OCI-LY7 (cell line): Measurements from ENCODE around the gene IL15RA. TPM values are rescaled to one million over a fixed set of nuclear protein-coding genes. Genes with fewer than 3 reads are reported as not detected.

Experiments used
- BruUV-seq: library from RNA; stranded (reverse); fragments of 400-500 nt; replicated peaks from 2 replicates; lab custom pipeline; 2021; lab: Mats Ljungman, UMichigan
- CTCF ChIA-PET: fragments of 300-600 bp; sonication (Branson Sonifier 250); formaldehyde crosslinking; loops from one replicate; lab custom pipeline; 2022; ENCODE audit warnings: antibody characterized with exemption; ENCODE audit not compliant: unreplicated experiment; lab: Charles Lee
- POLR2A ChIA-PET: fragments of 300-600 bp; sonication (Branson Sonifier 250); formaldehyde crosslinking; loops from one replicate; lab custom pipeline; 2022; ENCODE audit warnings: antibody characterized with exemption; lab: Charles Lee
- DNase-seq: peaks from one replicate; pipeline ENCODE4 v3.0.0-alpha.2; 2015; ENCODE audit warnings: low spot score
- H2AFZ ChIP-seq: fragments of 200-600 bp; sonication (generic), shearing (Covaris generic); 2 replicates; pipeline ENCODE4 v1.6.1; 2014; ENCODE audit warnings: mild to moderate bottlenecking, antibody characterized with exemption, low read length, moderate library complexity
- H3K27ac ChIP-seq: fragments of 200-600 bp; sonication (generic); 2 replicates; pipeline ENCODE4 v1.5.1; 2014; ENCODE audit warnings: mixed run types, low read depth, mild to moderate bottlenecking, moderate library complexity, low read length, inconsistent platforms; ENCODE audit not compliant: poor library complexity, severe bottlenecking
- H3K36me3 ChIP-seq: fragments of 200-600 bp; sonication (generic); 2 replicates; pipeline ENCODE4 v1.6.1; 2014; ENCODE audit warnings: mild to moderate bottlenecking, antibody characterized with exemption, low read length, moderate library complexity, mixed read lengths; ENCODE audit not compliant: insufficient read depth
- H3K4me1 ChIP-seq: fragments of 200-600 bp; sonication (generic); 2 replicates; pipeline ENCODE4 v1.5.1; 2014; ENCODE audit warnings: mild to moderate bottlenecking, low read length; ENCODE audit not compliant: insufficient read depth, poor library complexity, severe bottlenecking
- H3K4me2 ChIP-seq: fragments of 200-600 bp; sonication (generic); 2 replicates; pipeline ENCODE4 v1.6.1; 2014; ENCODE audit warnings: mild to moderate bottlenecking, low read length
- H3K4me3 ChIP-seq: fragments of 200-600 bp; sonication (generic); 2 replicates; pipeline ENCODE4 v1.5.1; 2014; ENCODE audit warnings: mild to moderate bottlenecking, low read depth, low read length; ENCODE audit not compliant: poor library complexity, severe bottlenecking
- H3K79me2 ChIP-seq: fragments of 200-600 bp; sonication (generic); 2 replicates; pipeline ENCODE4 v1.6.1; 2016; ENCODE audit warnings: low read depth, mild to moderate bottlenecking, low read length, moderate library complexity, mixed read lengths; ENCODE audit not compliant: insufficient read depth
- H3K9me2 ChIP-seq: fragments of 200-600 bp; sonication (generic); 2 replicates; pipeline ENCODE4 v1.6.1; 2016; ENCODE audit warnings: mild to moderate bottlenecking, low read length, mixed read lengths; ENCODE audit not compliant: insufficient read depth
- H3K9me3 ChIP-seq: fragments of 200-600 bp; sonication (generic); 2 replicates; pipeline ENCODE4 v1.6.1; 2014; ENCODE audit warnings: mild to moderate bottlenecking, mixed run types, low read length, mixed read lengths
- H4K20me1 ChIP-seq: fragments of 200-600 bp; sonication (generic); 2 replicates; pipeline ENCODE4 v1.6.1; 2014; ENCODE audit warnings: mild to moderate bottlenecking, antibody characterized with exemption, low read length, moderate library complexity, mixed read lengths; ENCODE audit not compliant: insufficient read depth
- EZH2phosphoT487 ChIP-seq: fragments of 200-600 bp; sonication (generic); IDR thresholded peaks from 2 replicates; pipeline ENCODE4 v1.6.1; 2018; ENCODE audit warnings: low read depth, borderline replicate concordance, mild to moderate bottlenecking, mixed run types, antibody characterized with exemption, low read length, moderate library complexity, mixed read lengths
- intact Hi-C: fragments of 100-400 bp; cut with micrococcal nuclease; formaldehyde crosslinking; loops from one replicate; pipeline ENCODE4 v1.10.0; 2022; ENCODE audit not compliant: unreplicated experiment
- total RNA-seq, 2 experiments: library from RNA; depleted of rRNA in 1 of 2; stranded (reverse); fragments of >200 nt in 1 of 2; shearing (Covaris generic) in 1 of 2; gene quantifications; 2 replicates each; pipeline ENCODE4 v1.2.3, GENCODE V29; 2014 to 2022
- TF ChIP-seq, protein P1 (sequence below): fragments of 200-600 bp; sonication (generic); conservative IDR thresholded peaks from 2 replicates; pipeline ENCODE4 v1.5.1; 2014; ENCODE audit warnings: mild to moderate bottlenecking, antibody characterized with exemption, low read length, moderate library complexity, mixed read lengths

IL15RA gene
- total RNA-seq, 2 experiments from 2014 or later: 5.9 to 14.5 TPM

DNA sequence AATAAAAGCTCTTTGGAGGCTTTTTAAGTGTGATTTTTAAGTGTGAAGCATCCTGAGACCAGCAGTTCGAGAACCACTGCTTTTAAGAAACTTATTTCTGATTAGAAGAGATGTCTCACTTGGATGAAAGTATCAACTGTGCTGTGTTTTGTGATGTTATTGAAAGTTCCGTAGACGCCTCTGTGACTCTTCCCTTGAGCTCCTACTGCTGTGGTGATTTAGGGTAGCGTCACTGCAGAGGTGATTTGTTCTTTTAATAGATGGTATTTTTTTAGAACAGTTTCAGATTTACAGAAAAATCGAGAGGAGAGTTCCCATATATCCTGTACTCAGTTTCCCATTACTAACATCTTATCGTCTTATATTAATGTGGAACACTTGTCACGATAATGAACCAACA is 57.8 kb downstream of the IL15RA start:
- Histone ChIP-seq H3K4me2 (no peak overlapping the region), H3K9me2 (no peaks in the 10 kb centered on the region), H2AFZ (no peak overlapping the region), H3K4me3 (no peak overlapping the region), H4K20me1 (no peaks in the 10 kb centered on the region), H3K36me3 (peaks cover 95% of the 10 kb centered on the region), H3K27ac (no peak overlapping the region), H3K4me1 (no peaks in the 10 kb centered on the region), H3K79me2 (no peaks in the 10 kb centered on the region), H3K9me3 (no peaks in the 10 kb centered on the region)
- no peak for DNase-seq
- intact Hi-C loops: no loop called here
- CTCF ChIA-PET: no interaction called here
- TF ChIP-seq EZH2phosphoT487: no peak
- TF ChIP-seq, protein P1, sequence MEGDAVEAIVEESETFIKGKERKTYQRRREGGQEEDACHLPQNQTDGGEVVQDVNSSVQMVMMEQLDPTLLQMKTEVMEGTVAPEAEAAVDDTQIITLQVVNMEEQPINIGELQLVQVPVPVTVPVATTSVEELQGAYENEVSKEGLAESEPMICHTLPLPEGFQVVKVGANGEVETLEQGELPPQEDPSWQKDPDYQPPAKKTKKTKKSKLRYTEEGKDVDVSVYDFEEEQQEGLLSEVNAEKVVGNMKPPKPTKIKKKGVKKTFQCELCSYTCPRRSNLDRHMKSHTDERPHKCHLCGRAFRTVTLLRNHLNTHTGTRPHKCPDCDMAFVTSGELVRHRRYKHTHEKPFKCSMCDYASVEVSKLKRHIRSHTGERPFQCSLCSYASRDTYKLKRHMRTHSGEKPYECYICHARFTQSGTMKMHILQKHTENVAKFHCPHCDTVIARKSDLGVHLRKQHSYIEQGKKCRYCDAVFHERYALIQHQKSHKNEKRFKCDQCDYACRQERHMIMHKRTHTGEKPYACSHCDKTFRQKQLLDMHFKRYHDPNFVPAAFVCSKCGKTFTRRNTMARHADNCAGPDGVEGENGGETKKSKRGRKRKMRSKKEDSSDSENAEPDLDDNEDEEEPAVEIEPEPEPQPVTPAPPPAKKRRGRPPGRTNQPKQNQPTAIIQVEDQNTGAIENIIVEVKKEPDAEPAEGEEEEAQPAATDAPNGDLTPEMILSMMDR: no peak
- POLR2A ChIA-PET: interaction anchor here (0.9 kb wide), 1 partner anchor 33 kb away, joined by 4 read pairs; no protein-coding TSS in a partner anchor
- BruUV-seq: no TSS peak

DNA sequence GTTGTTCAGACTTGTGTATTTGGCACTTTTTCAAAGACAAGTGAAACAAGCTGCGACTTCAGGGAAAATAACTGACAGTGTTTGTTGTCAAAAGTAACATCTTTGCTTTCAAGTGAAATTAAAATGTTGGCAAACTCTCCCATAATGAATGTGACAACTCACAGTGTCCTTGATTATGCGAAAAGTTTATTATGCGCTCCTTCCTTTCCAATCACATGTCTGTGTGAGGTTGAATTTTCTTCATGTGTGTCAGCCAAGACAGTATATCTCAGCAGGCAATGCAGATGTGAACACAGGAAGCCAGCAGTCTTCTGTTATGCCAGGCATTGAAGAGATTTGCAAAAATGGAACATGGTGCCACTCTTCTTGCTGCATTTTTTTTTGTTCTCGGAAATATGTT is 58.6 kb downstream of the IL15RA start:
- no peak for TF ChIP-seq EZH2phosphoT487
- TF ChIP-seq, protein P1: no peak
- Histone ChIP-seq H4K20me1 (no peaks in the 10 kb centered on the region), H3K9me2 (no peaks in the 10 kb centered on the region), H3K27ac (no peak overlapping the region), H3K9me3 (no peaks in the 10 kb centered on the region), H3K36me3 (peaks cover 95% of the 10 kb centered on the region), H3K4me1 (no peaks in the 10 kb centered on the region), H3K4me3 (no peak overlapping the region), H3K79me2 (no peaks in the 10 kb centered on the region), H2AFZ (no peak overlapping the region), H3K4me2 (no peak overlapping the region)
- ChIA-PET CTCF (no interaction called here), POLR2A (interaction anchor here (0.9 to 1.1 kb wide), 2 partner anchors 12 to 32 kb away, joined by 3 to 4 read pairs; no protein-coding TSS in a partner anchor)
- no peak for DNase-seq
- intact Hi-C loops: no loop called here
- BruUV-seq: no TSS peak

DNA sequence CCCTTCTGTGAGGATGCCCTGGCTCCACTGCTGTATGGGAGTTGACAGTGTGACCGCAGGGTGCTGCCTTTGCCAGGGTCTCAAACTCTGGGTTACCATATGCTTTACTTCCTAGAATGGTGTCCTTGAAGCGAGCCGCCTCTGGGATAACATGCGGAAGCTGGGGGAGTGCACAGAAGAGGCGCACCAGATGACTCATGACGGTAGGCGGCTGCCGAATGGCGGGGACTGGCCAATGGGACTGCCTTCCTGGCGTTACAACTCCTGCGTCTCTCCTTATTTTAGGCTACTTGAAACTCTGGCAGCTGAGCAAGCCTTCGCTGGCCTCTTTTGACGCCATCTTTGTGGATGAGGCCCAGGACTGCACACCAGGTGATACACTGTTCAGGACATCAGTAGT is 60.0 kb downstream of the IL15RA start:
- no peak overlapping the region for H3K4me3 ChIP-seq
- H3K27ac ChIP-seq: no peak overlapping the region
- no peak for DNase-seq
- no TSS peak for BruUV-seq
- no peaks in the 10 kb centered on the region for H4K20me1 ChIP-seq
- H3K9me2 ChIP-seq: no peaks in the 10 kb centered on the region
- TF ChIP-seq EZH2phosphoT487: no peak
- TF ChIP-seq, protein P1: no peak
- no peaks in the 10 kb centered on the region for H3K4me1 ChIP-seq
- H2AFZ ChIP-seq: no peak overlapping the region
- ChIA-PET CTCF (no interaction called here), POLR2A (interaction anchor here (0.9 kb wide), 1 partner anchor 17 kb away, joined by 3 read pairs; no protein-coding TSS in a partner anchor)
- H3K79me2 ChIP-seq: no peaks in the 10 kb centered on the region
- H3K9me3 ChIP-seq: no peaks in the 10 kb centered on the region
- H3K4me2 ChIP-seq: no peak overlapping the region
- H3K36me3 ChIP-seq: peaks cover 89% of the 10 kb centered on the region
- intact Hi-C loops: no loop called here
